Esophagus squamous epithelium (tissue), 5 donors: ENCODE results near the gene MXRA8. TPM values are rescaled to one million over a fixed set of nuclear protein-coding genes. Genes with fewer than 3 reads are reported as not detected.

ENCODE experiments used
- DNase-seq: peaks from one replicate; lab custom pipeline; 2025; lab: John Stamatoyannopoulos, UW
- H3K27ac ChIP-seq, 4 donors: fragments of 200-600 bp; sonication (generic); one replicate each; pipeline ENCODE4 v1.5.1; 2016 to 2019; ENCODE audit warnings: mild to moderate bottlenecking in 1 of 4
- H3K27me3 ChIP-seq, 4 donors: fragments of 200-600 bp; sonication (generic); 1 replicate in 3 of 4; 2 replicates in 1 of 4; pipeline versions ENCODE4 v1.5.1 to v1.6.0; 2017 to 2021; ENCODE audit warnings: antibody characterized with exemption in 1 of 4
- H3K36me3 ChIP-seq, 3 donors: fragments of 200-600 bp; sonication (generic); one replicate each; pipeline ENCODE4 v1.5.1; 2016 to 2019
- H3K4me1 ChIP-seq, 3 donors: fragments of 200-600 bp; sonication (generic); one replicate each; pipeline ENCODE4 v1.5.1; 2017 to 2019
- H3K4me3 ChIP-seq, 4 donors: fragments of 200-600 bp; sonication (generic); 1 replicate in 3 of 4; 2 replicates in 1 of 4; pipeline ENCODE4 v1.5.1; 2016 to 2019; ENCODE audit warnings: mild to moderate bottlenecking in 2 of 4, moderate library complexity in 1 of 4
- H3K9me3 ChIP-seq, 3 donors: fragments of 200-600 bp; sonication (generic); one replicate each; pipeline ENCODE4 v1.5.1; 2016 to 2019
- POLR2A ChIP-seq, 4 donors: fragments of 450-650 bp; IDR thresholded peaks; one replicate each; pipeline ENCODE4 v1.6.1; 2017; ENCODE audit warnings: antibody characterized with exemption in 4 of 4, mild to moderate bottlenecking in 4 of 4, moderate library complexity in 3 of 4
- WGBS, 2 donors: methylation state at CpG; one replicate each; pipeline ENCODE4 v1.1.5; 2018; 5-methylcytosine and 5-hydroxymethylcytosine counted together
- intact Hi-C: fragments of 100-400 bp; cut with DNase I; formaldehyde crosslinking; loops from one replicate; pipeline ENCODE4 v1.15.0; 2022
- total RNA-seq, 4 donors: library from RNA; depleted of rRNA; stranded (reverse); fragments of >200 nt; gene quantifications; one replicate each; pipeline ENCODE4 v1.1.0, GENCODE V29; 2016
- TF ChIP-seq, protein P1 (sequence below), 6 experiments: fragments of 450-650 bp in 4 of 6; fragments of 200-600 bp in 2 of 6; sonication (generic) in 2 of 6; IDR thresholded peaks; one replicate each; pipeline ENCODE4 v1.5.1; 2016 to 2019; ENCODE audit warnings: antibody characterized with exemption in 6 of 6, mild to moderate bottlenecking in 4 of 6, moderate library complexity in 4 of 6
- donor health status: DM: yes; HTN: yes; CAD: no.

MXRA8 gene
- total RNA-seq, 4 donors from 2014 or later: 0.45 to 33.8 (median 12.8) TPM

DNA sequence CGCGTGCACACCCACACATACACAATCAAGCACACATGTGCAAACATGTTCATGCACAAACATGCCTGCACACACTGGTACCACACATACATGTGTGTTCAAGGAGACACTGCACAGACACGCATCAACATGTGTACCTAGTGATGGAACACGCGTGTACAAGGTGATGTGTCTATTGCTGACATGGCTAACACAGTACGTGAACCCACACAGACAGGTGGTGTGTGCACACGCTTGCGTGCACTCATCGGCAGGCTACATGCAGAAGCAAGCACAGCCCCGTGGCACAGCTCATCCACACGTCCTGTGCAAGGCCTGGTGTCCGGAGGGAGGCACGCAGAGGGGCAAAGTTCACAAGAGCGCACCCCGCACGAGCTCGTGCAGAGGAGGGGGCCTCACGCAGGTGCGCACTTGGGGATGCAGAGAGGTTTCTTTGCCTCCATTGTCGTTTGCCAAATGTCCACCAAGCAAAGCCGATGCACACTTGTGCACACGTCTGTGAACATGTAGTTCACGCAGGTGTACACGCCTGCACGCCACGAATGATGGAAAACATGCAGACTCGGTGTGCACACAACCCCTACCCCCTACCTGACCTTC lies 51.6 kb downstream of the MXRA8 start:
- no peak for DNase-seq
- H3K27ac ChIP-seq: peak overlapping the region; percentile 95 to 99 (median 98)
- TF ChIP-seq POLR2A (IDR thresholded peaks at IDR 0.05): no peak
- TF ChIP-seq, protein P1, sequence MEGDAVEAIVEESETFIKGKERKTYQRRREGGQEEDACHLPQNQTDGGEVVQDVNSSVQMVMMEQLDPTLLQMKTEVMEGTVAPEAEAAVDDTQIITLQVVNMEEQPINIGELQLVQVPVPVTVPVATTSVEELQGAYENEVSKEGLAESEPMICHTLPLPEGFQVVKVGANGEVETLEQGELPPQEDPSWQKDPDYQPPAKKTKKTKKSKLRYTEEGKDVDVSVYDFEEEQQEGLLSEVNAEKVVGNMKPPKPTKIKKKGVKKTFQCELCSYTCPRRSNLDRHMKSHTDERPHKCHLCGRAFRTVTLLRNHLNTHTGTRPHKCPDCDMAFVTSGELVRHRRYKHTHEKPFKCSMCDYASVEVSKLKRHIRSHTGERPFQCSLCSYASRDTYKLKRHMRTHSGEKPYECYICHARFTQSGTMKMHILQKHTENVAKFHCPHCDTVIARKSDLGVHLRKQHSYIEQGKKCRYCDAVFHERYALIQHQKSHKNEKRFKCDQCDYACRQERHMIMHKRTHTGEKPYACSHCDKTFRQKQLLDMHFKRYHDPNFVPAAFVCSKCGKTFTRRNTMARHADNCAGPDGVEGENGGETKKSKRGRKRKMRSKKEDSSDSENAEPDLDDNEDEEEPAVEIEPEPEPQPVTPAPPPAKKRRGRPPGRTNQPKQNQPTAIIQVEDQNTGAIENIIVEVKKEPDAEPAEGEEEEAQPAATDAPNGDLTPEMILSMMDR (IDR thresholded peaks at IDR 0.05): no peak
- H3K9me3 ChIP-seq: no peaks in the 10 kb centered on the region
- no peaks in the 10 kb centered on the region for H3K27me3 ChIP-seq
- intact Hi-C loops: no loop called here
- peaks cover 61 to 89% (median 77%) of the 10 kb centered on the region in 3 donors for H3K4me1 ChIP-seq
- H3K4me3 ChIP-seq: peak overlapping the region; percentile 70 to 76 (median 74)
- peaks cover 0 to 18% (median 7%) of the 10 kb centered on the region in 3 donors for H3K36me3 ChIP-seq
- WGBS, 2 donors: 25 to 29% methylated on average over 22 to 26 of the region's 27 CpGs

- Histone ChIP-seq H3K27ac (peak overlapping the region; percentile 86 to 99 (median 98)), H3K27me3 (no peaks in the 10 kb centered on the region), H3K4me1 (peaks cover 61 to 86% (median 78%) of the 10 kb centered on the region in 3 donors), H3K36me3 (peaks cover 0 to 12% (median 4%) of the 10 kb centered on the region in 3 donors), H3K9me3 (no peaks in the 10 kb centered on the region), H3K4me3 (peak overlapping the region; percentile 70 to 76 (median 74))
- no peak for DNase-seq
- no peak for TF ChIP-seq POLR2A (IDR thresholded peaks at IDR 0.05)
- TF ChIP-seq, protein P1 (IDR thresholded peaks at IDR 0.05): peak in 1 of 6 experiments; percentile 19
- intact Hi-C loops: no loop called here
- 0 to 15% methylated on average over 1 to 3 of the region's 11 CpGs for WGBS, 2 donors
These were observed 52.2 kb downstream of the MXRA8 start for GRCh38 chr1:1306070-1306660.

DNA sequence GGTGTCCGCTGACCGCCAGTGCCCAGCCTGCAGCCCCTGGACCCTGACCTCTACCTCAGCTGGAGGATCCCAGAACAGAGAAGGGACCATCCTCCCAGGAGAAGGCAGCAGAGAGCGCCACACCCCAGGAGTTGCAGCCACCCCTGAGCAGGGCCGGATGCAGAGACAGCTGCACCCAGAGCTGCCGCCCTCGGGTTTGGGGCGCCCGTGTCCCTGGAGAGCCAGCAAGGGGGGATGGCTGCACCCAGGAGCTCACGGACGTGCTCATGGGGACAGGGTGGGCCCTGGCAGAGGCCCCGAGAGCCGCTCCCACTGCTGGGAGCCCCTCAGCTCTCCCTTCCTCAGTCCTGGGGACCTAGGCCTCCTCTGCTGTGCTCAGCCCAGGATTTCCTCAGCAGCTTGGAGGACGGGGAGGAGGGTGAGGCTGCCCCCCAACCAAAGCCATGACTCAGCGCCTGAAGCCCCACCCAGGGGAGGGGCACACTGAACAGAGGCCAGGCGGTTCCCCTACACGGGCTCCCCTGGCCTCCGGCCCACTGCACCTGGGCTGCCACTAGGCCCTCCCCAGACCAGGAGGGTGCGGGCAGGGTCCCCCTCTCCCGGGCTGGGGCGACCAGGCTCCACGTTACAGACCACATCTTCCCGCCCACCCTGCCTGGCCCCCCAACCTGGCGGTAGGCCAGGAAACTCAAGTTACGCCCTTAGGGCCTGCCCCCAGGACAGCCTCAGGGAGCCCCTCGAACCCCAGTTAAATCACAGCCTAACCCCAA lies 52.9 kb downstream of the MXRA8 start:
- TF ChIP-seq, protein P1 (IDR thresholded peaks at IDR 0.05): no peak
- peak in 1 of 4 donors; percentile 38 for TF ChIP-seq POLR2A (IDR thresholded peaks at IDR 0.05)
- DNase-seq: peak; percentile 34
- intact Hi-C loops: no loop called here
- Histone ChIP-seq H3K4me1 (peaks cover 59 to 84% (median 71%) of the 10 kb centered on the region in 3 donors), H3K9me3 (no peaks in the 10 kb centered on the region), H3K36me3 (peaks cover 0 to 6% (median 0%) of the 10 kb centered on the region in 3 donors), H3K27ac (peak overlapping the region; percentile 86 to 99 (median 98)), H3K27me3 (no peaks in the 10 kb centered on the region), H3K4me3 (peak overlapping the region; percentile 70 to 76 (median 74))
- WGBS, 2 donors: 5 to 20% methylated on average over 1 to 10 of the region's 25 CpGs

- WGBS, 2 donors: 7 to 17% methylated on average over 3 to 7 of the region's 29 CpGs
- intact Hi-C loops: no loop called here
- TF ChIP-seq POLR2A (IDR thresholded peaks at IDR 0.05): no peak
- TF ChIP-seq, protein P1 (IDR thresholded peaks at IDR 0.05): no peak
- no peaks in the 10 kb centered on the region for H3K27me3 ChIP-seq
- peaks cover 0 to 10% (median 0%) of the 10 kb centered on the region in 3 donors for H3K36me3 ChIP-seq
- H3K27ac ChIP-seq: peak overlapping the region; percentile 86 to 99 (median 98)
- H3K9me3 ChIP-seq: no peaks in the 10 kb centered on the region
- no peak for DNase-seq
- H3K4me3 ChIP-seq: peak overlapping the region; percentile 70 to 76 (median 74)
- peaks cover 50 to 79% (median 62%) of the 10 kb centered on the region in 3 donors for H3K4me1 ChIP-seq
These were observed 53.7 kb downstream of the MXRA8 start for GRCh38 chr1:1304331-1305299.
